GM18499 (cell line): ENCODE results near the gene GRAP.
"Not testable (repeated sequence)": the region's sequence is repeated elsewhere in the genome, so short reads cannot be mapped to it uniquely, and the experiment has no call there.

Experiments
- ATAC-seq: cut with Tn5 transposase; IDR thresholded peaks from one replicate; pipeline ENCODE4 v1.9.1; 2021; ENCODE audit warnings: moderate number of reproducible peaks; ENCODE audit not compliant: insufficient read depth, unreplicated experiment

GRAP gene

DNA sequence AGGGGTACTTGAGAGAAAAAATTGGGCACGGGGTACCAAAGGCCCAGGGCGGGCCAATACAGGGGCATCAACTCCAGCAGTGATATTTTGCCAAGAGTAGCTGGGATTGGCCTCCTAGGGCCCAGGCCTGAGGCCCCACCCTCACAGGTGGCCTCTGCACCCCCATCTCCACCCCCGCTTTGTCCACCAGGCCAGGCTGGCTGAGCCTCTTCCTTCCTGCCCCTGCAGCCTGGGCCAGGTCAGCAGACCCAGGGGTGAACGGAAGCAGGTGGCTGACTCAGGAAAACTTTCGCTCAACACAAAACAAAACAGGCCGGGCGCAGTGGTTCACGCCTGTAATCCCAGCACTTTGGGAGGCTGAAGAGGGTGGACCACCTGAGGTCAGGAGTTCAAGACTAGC, 3.7 kb downstream of the GRAP start:
- ATAC-seq, result not testable (repeated sequence)

DNA sequence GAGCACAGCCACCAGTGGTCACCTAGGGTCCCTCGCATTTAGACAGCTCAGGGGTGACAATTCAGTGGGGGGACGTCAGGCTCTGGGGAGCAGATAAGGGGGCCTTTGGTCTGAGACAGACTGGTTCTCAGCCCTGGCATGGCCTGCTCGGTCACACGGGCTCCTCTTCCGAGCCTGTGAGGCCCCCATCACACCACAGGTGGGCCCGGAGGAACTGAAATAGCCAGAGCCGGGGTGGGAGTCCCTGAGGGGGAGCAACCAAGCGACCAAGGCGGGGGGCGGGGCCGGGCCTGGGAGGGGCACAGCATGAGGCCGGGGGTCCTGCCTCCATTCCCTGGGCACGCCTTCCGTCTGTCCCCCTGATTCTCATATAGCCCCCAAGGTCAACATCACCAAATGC, 4.4 kb downstream of the GRAP start:
- ATAC-seq, result not testable (repeated sequence)

DNA sequence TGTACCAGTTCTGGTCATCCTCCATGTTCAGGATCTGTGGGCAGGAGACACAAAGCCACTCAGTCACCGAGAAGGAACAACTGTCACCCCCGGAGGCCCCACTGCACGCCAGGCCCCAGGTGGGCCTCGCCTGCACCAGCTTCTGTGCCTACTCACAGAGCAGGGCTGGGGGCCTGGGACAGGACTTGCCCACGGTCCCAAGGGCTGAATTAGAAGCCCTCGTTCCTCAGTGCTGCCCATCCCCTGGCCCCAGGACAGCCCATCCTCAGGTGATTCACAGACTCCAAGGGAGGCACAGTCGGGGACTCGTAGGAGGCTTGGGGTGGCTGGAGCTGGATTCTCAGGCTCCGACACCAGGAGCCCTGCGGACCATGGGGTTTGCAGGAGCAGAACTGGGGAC, 4.9 kb downstream of the GRAP start:
- ATAC-seq, result not testable (repeated sequence)

DNA sequence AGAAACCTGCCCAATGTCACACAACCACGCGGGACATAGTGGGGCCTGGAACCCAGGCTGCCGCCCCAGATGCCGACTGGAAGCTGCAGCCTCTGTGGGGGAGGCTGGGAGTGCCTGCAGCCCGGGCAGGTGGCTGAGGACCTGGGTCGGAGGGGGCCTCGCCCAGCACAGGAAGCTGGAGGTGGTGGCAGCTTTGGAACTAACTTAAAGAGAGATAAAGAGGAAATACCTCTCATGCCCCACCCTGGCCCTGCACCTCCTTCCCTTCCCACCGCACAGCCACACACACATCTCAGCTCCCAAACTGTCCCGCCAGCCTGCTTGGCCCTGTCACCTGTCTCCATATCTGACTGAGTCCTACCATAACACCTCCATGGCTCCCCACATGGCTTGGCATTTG, 6.4 kb downstream of the GRAP start:
- not testable (repeated sequence) for ATAC-seq

DNA sequence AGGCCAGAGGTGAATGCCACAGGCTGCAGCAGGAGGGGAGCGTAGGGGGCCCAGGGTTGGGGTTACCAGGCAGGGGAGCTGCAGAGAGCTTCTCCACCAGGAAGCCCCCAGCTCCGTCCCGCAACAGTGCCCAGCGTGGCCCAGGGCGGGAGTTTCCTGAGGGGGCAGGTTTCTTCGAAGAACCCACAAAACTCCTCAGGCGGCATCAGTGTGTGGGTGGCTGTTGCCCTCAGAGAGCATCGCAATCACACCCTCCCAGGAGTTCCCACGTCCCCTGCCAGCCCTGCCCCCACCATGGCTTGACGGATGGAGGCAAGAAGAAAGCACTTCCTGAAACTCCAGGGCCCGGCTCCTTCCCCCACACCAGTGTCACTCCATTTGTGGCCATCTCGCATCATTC, 8.0 kb downstream of the GRAP start:
- not testable (repeated sequence) for ATAC-seq

DNA sequence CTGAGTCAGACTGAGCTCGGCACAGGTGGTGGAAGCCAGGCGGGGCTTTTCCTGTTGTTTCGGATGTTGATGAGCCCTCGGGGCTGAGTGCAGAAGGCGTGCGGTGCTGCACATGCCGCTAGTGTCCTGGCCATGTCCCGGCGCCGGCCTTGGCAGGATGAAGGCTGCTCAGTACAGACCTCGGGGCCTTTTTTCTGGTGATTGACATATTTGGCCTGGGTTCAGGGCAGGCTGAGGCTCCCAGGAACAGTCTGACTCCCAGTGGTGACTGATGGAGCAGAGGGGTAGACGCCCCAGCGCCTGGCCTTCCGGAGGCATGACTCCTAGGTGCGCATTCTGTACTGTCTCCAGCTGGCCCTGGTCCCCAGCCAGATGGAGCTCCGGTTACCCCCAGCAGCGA, 8.8 kb downstream of the GRAP start:
- not testable (repeated sequence) for ATAC-seq

DNA sequence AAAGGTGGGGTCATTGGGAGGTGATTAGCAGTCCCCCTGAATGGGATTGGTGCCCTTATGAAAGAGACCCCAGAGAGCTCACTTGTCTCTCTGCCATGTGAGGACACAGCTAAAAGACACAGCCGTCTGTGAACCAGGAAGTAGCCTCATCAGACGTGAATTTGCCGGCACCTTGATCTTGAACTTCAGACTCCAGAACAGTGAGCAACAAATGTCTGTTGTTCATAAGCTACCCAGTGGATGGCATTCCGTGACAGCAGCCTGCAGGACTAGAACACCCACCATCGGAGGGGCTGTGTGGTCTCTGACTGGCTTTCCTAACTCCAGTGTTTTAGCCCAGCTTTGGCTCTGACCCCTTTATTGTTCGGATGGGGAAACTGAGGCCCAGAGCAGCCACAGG, 9.2 kb downstream of the GRAP start:
- not testable (repeated sequence) for ATAC-seq

DNA sequence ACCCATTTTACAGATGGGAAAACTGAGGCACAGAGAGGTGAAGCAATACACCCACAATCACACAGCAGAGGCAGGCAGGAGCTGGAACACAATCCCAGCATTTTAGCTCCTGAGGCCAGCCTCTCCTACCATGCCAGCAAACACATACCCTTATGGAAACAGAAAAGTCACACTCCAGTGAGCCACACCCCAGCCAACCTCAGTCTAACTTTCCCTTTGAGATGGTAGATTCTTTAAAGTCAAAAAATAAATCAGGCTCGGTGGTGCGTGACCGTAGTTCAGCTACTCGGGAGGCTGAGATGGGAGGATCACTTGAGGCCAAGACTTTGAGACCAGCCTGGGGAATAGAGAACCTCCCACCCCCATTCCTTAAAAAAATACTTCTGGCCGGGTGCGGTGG, 10.6 kb downstream of the GRAP start:
- not testable (repeated sequence) for ATAC-seq

DNA sequence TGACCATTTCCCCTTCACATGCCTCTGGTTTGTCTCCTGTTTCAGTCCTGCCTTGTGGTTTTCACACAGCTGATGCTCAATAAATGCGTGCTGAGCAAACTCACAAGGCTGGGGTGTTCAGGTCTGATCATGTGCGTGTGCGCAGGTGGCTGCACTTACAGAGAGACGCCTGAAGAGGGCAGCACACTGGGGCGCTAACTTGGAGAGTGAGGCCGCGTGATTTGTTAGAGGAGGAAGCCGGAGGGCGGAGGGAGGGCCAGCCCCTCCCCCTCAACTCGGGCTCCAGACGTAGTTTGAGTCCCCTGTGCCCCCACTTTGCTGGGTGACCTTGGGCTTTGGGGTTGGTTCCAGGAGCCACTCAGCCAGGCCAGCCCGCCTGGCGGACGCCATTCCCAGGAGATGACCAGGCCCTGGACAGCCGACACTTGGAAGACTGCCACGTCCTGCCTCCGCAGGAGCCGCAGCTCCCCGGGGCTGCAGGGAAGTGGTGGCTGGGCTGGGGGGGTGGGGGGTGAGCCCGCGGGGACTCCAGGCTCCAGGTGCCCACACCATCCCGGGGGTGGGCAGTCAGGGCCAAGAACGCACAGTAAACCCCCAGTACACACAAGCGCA, 14.3 kb downstream of the GRAP start:
- ATAC-seq, result not testable (repeated sequence)

DNA sequence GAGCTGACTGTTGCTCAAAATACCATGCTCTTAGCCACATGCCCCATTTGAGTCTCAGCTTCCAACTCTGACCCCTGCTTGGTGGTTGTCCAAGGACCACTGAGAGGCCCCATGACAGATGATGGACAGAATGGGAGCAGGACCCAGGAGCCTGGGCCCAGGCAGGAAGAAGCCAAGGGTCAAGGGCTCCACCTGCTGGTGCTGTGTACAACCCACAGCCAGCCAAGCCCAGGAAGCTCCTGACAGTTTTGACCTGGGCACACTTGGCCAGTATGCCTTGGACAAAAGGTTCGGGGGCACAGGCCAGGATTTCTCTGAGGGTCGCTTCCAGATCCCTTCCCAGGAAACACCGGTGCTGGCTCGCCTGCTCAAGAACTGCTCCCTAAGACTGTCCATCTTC, 15.0 kb downstream of the GRAP start:
- not testable (repeated sequence) for ATAC-seq

DNA sequence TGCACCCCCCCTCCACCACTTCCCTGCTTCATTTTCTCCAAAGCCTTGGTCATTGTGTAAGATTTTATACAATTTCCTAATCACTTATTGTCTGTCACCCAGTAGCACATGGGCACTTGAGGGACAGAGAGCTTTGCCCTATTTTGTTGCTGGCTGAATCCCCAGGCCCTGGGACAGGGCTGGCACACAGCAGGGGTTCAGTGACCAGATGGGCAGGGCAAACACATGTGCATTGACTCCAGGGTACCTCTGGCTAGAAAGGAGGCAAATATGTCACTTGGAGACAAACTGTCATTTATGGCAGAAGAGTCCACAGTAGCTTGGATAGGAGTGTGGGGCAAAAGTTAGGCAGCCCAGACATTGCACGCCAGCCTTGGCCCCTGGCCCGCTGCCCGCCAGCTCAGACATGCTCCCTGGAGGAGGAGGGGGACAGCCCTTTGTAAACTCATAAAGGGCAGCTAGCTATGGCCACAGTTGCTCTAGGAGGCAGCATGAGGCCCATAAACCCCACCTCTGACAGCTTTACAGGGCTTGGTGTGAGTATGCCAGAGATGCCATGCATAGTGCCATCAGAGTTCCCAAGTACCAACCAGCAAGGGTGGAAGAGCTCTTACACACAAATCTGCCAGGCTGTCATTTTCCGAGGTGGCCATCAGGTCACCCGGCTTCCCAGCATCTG, 15.8 kb downstream of the GRAP start:
- ATAC-seq, result not testable (repeated sequence)

DNA sequence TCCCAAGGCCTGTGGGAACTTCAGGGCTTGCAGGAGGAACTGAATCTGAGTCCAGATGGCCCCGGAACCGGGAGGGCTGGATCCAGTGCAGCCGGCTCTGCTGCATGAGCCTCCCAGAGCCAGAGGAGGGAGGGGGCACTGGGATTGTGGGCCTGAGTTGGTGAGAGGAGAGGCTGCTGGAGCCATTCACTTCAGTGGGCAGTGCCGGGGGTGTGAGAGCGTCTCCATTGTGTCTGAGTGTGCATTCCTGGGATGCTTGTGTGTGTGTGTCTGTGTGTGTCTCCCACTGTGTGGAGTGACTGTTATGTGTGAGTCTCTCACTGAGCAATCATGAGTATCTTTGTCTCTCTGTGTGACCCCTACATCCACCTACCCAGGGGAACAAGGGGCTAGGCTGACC, 17.0 kb downstream of the GRAP start:
- ATAC-seq, result not testable (repeated sequence)

DNA sequence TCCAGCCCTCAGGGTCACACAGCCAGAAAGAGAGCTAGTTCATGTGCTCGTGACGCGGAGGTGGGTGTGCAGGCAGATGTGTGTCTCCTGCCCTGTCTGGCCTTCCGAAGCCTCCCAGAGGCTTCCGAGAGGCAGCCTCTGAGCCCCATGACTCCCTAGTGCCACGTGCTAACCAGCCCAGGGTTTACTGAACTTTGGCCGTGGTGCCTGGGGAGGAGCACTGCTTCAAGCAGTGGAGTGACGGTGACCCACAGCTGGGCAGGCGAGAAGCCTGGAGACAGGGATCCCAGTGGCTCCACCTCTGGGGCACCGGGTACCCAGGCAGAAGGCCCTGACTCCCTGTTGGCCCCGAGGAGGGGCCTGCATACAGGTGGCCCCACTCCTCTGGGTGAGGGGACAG, 18.1 kb downstream of the GRAP start:
- ATAC-seq, result not testable (repeated sequence)

DNA sequence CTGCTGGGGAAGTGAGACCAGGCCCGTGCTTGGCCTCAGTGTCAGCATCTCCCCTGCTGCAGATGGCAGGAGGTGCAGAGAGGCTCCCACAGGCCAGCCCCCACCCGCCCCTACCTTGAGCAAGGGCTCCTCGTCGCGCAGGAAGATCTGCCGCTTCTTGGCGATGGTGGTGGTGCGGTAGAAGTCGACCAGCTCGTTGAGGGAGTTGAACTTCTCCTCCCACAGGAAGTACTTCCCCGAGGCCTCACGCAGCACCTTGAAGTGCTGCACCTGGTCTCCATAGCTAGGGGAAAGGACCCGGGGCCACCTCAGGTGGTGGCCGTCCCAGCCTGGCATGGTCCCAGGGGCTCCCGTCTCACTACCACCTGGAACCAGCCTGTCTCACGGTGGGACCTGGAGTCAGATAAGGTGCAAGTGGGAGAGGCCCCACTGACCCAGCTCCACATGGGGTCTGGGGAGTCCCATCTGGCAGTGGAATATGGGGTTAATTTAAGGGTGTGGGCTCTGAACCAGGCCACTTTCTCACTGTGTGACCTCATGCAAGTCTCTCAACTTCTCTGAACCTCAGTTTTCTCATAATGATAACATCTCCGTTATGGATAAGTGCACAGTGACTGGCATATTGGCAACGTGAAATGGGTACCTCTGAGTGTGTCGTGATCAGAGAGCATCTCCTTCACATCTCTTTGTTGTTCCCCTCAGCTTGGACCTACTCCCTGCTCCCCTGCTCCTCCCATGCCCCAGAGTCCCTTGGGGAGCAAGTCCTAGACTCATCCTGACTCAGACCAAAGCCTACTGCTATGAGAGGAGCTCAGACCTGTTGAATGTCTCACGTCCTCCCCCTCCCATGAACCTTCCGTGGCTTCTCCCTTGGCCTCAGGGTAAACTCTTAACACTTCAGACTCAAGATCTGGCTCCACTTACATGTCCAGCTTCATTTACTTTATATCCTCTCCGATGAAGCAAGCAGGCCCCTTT, 22.4 kb downstream of the GRAP start:
- no peak for ATAC-seq

DNA sequence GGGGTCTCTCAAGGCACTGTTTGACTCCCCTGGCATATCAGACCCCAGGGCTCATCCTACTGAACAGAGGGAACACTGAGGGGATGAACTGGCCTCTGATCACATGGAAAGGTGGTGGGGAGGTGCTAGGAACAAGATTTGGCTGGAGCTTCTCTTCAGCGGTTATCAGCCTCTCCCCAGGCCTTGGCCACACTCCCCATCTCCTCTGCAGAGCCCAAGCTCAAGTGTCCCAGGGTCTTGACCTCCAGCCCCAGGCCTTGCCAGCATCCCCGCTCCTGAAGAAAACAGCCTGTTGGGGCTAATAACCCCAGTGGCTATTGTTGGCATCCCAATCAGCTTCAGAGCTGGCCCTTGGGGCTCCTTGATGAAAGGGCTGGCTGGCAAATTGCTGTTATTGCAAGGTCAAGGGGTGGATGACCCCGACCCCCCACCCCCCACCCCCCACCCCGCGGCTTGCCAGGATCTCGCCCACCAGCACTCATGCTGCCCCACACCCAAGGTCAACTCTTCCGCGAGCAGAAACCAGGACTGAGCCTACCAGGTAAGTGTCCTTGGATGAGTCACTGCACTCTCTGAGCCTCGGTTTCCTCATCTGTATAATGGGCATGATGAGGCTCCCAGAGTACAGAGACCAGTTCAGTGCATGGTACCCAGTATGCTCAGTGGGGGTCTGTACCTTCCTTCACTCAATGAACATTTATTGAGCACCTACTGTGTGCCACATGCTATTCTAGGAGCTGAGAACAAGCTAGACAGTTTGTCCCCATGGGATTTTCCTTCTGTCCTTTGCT, 23.4 kb downstream of the GRAP start:
- no peak for ATAC-seq

DNA sequence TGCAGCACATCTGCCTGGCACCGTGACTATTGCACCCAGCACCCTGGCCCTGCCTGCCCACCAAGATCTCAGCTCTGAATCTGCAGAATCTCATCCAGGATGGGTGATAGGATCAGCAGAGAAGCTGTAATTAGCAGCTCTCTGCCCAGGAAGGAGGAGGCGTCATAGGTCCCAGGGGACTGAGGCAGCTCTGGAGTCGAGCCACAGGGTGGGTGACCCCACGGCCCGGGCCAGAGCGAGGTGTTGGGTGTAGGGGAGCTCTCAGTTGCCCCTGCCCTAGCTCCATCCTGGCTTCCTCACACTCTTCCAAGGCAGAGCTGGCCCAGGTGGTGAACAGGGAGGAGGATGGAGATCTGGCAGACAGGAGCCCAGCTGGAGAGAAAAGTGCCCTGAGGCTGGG, 24.0 kb downstream of the GRAP start:
- no peak for ATAC-seq

DNA sequence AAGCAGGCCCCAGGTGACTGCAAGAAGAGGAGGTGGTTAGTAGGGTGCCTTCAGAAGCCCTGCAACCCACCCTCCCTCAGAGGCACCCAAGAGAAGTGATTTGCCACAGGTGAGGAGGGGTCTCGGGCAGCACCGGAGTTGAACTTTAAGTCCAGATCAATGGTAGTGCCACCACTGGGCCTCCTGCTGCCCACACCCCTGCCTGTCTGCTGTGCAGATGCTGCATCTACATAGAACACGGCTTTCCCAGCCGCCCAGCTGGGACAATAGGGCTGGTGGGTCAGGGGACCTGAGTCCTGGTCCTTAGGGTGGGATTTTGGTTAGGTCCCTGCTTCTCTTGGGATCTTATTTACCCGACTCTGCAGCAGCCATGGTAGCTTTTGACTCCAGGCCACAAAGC, 24.6 kb downstream of the GRAP start:
- no peak for ATAC-seq

DNA sequence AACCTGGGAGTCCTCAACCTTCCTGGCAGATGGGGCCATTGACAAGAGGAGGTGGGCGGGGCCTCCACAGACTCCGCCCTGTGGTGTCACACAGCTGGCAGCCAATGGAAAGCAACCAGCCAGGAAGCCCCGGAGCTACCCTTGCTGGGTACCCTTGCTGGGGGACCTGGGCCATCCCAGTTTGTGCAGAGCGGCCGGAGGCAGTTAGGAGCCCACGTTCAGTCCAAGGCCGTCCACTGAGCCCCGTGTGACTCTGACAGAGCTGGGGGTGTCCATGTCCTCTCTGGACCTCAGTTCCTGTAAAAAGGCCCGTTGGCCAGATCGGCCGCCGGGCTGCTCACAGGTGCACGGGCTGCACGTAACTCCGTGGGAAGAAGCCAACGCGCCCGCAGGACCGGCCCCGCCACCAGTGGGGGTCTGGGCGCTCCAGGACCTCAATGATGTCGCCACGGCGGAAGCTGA, 25.1 kb downstream of the GRAP start:
- ATAC-seq, result no peak

DNA sequence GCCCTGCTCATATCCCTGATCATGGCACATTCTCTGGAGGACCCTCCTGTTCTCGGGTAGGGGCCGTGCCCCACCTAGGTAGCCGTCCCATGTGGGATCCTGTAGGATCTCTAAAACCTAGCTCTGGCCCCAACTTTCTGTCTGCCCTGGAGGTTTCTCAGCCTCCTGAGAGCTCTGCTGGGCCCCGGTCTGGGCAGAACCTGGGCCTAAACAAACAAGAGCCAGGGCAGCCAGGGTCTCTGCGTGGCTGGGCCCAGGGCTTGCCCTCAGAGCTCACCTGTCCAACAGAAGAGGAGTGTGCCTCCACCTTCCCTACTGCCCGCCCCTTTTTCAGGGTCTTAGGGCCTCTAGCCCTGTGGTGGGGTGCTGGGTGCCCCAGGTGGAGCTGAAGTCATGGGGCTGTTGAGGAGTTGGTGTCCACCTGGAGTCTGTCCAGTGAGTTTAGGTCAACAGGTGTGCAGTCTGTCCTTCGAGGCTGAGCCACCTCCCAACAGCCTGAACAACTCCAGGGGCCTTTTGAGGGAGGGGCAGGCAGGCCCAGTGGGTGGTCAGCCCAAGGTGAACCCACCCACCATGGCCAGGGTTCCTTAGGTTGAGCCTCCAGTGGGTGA, 25.6 kb downstream of the GRAP start:
- ATAC-seq, result not testable (repeated sequence)

DNA sequence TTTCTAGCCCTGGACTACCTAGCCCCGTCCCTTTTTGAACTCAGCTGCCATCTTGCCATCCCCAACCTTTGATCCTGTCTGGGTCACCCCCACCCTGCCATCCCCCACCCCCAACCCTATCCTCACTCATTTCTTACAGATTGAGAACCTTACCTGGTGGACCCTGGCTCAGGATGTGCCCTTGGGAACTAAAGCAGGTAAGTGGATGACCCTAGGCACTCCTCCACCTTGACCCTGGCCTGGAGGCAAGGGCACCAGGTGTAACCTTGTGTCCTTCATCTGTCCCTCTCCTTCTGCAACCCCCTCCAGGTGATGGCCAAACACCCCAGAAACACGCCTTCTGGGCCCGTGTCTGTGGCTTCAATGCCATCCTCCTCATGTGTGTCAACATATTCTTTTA, 26.7 kb downstream of the GRAP start:
- ATAC-seq, result no peak
